Measurements from ENCODE around the gene PDE7B.

PDE7B gene

GRCh38 chr6:135913785-135914184, 62.3 kb downstream of the PDE7B start:
- H3K36me3 ChIP-seq (ENCODE audit: control insufficient read depth in 2 of 2, insufficient read depth in 1 of 2, low read length in 2 of 2) = no peaks in the 10 kb centered on the region
- ChIA-PET POLR2A (no interaction called here), CTCF (interaction anchor here (0.6 to 0.8 kb wide), 3 partner anchors 14 to 378 kb away, joined by 3 to 4 read pairs (median 3); no protein-coding TSS in a partner anchor)
- no peaks in the 10 kb centered on the region for H3K9me3 ChIP-seq (ENCODE audit: control insufficient read depth, insufficient read depth, low read depth, low read length)
- TF ChIP-seq ZNF558 (tag by site-specific recombination; IDR thresholded peaks at IDR 0.05) = no peak
- no peak for TF ChIP-seq ZNF513 (tag by site-specific recombination; IDR thresholded peaks at IDR 0.05)
- TF ChIP-seq ZFP37 (tag by site-specific recombination; IDR thresholded peaks at IDR 0.05) = no peak
- TF ChIP-seq ZBTB26 (tag by site-specific recombination; optimal IDR thresholded peaks at IDR 0.05) = no peak
- no peak for TF ChIP-seq ZNF623 (tag by site-specific recombination; IDR thresholded peaks at IDR 0.05)
- TF ChIP-seq ZNF184 (tag by site-specific recombination; IDR thresholded peaks at IDR 0.05) = no peak
- no peak for TF ChIP-seq ZNF580 (tag by site-specific recombination; IDR thresholded peaks at IDR 0.05)
- TF ChIP-seq ZNF311 (tag by site-specific recombination; IDR thresholded peaks at IDR 0.05; ENCODE audit: borderline replicate concordance) = no peak
- H3K27ac ChIP-seq (ENCODE audit: extremely low read depth, low read depth, low read length) = no peak overlapping the region
- no peaks in the 10 kb centered on the region for H3K4me1 ChIP-seq (ENCODE audit: control insufficient read depth, insufficient read depth, low read length)
- no peak overlapping the region for H3K4me3 ChIP-seq (ENCODE audit: low read depth, low read length)

- ChIA-PET CTCF (interaction anchor here (0.6 to 6.3 kb wide), 3 partner anchors 9 to 308 kb away, joined by 4 to 37 read pairs (median 9); no protein-coding TSS in a partner anchor), POLR2A (interaction anchor here (1.0 kb wide), 1 partner anchor 9 kb away, joined by 3 read pairs; no protein-coding TSS in a partner anchor)
- peaks cover 7% of the 10 kb centered on the region for H3K4me1 ChIP-seq (ENCODE audit: control insufficient read depth, insufficient read depth, low read length)
- TF ChIP-seq KLF16 (tag by site-specific recombination; IDR thresholded peaks at IDR 0.05) = no peak
- H3K9me3 ChIP-seq (ENCODE audit: control insufficient read depth, insufficient read depth, low read depth, low read length) = no peaks in the 10 kb centered on the region
- no peak overlapping the region for H3K4me3 ChIP-seq (ENCODE audit: low read depth, low read length)
- H3K36me3 ChIP-seq (ENCODE audit: control insufficient read depth in 2 of 2, insufficient read depth in 1 of 2, low read length in 2 of 2) = no peaks in the 10 kb centered on the region
- no peak overlapping the region for H3K27ac ChIP-seq (ENCODE audit: extremely low read depth, low read depth, low read length)
Observed at GRCh38 chr6:135919026-135919425, 67.5 kb downstream of the PDE7B start.

GRCh38 chr6:135920689-135921088, 69.2 kb downstream of the PDE7B start:
- H3K4me1 ChIP-seq (ENCODE audit: control insufficient read depth, insufficient read depth, low read length) = peaks cover 7% of the 10 kb centered on the region
- ChIA-PET POLR2A (no interaction called here), CTCF (interaction anchor here (0.8 to 6.3 kb wide), 3 partner anchors 11 to 306 kb away, joined by 3 to 37 read pairs (median 25); no protein-coding TSS in a partner anchor)
- H3K36me3 ChIP-seq (ENCODE audit: control insufficient read depth in 2 of 2, insufficient read depth in 1 of 2, low read length in 2 of 2) = no peaks in the 10 kb centered on the region
- no peaks in the 10 kb centered on the region for H3K9me3 ChIP-seq (ENCODE audit: control insufficient read depth, insufficient read depth, low read depth, low read length)
- TF ChIP-seq ZNF677 (tag by site-specific recombination; IDR thresholded peaks at IDR 0.05) = no peak
- no peak overlapping the region for H3K4me3 ChIP-seq (ENCODE audit: low read depth, low read length)
- H3K27ac ChIP-seq (ENCODE audit: extremely low read depth, low read depth, low read length) = no peak overlapping the region

- ChIA-PET CTCF (interaction anchor here (0.7 to 6.3 kb wide), 4 partner anchors 11 to 305 kb away, joined by 3 to 37 read pairs (median 14); no protein-coding TSS in a partner anchor), POLR2A (no interaction called here)
Observed at GRCh38 chr6:135921188-135921587, 69.7 kb downstream of the PDE7B start.

More at GRCh38 chr6:135921188-135921587, 69.7 kb downstream of the PDE7B start:
- Histone ChIP-seq H3K36me3 (ENCODE audit: control insufficient read depth in 2 of 2, insufficient read depth in 1 of 2, low read length in 2 of 2) (no peaks in the 10 kb centered on the region), H3K4me3 (ENCODE audit: low read depth, low read length) (no peak overlapping the region), H3K9me3 (ENCODE audit: control insufficient read depth, insufficient read depth, low read depth, low read length) (no peaks in the 10 kb centered on the region), H3K27ac (ENCODE audit: extremely low read depth, low read depth, low read length) (no peak overlapping the region), H3K4me1 (ENCODE audit: control insufficient read depth, insufficient read depth, low read length) (peaks cover 7% of the 10 kb centered on the region)
- TF ChIP-seq ZNF366 (tag by site-specific recombination; conservative IDR thresholded peaks at IDR 0.05) (no peak), KLF10 (tag by site-specific recombination; IDR thresholded peaks at IDR 0.05) (no peak), ZNF37A (tag by site-specific recombination; IDR thresholded peaks at IDR 0.05) (no peak), ZSCAN4 (tag by site-specific recombination; IDR thresholded peaks at IDR 0.05) (no peak), ZFHX2 (tag by site-specific recombination; conservative IDR thresholded peaks at IDR 0.05) (no peak), ZNF433 (tag by site-specific recombination; IDR thresholded peaks at IDR 0.05; ENCODE audit: low read depth) (no peak)

All from HEK293 (cell line).